Neural cell (in vitro differentiated cells): ENCODE measurements around the gene KCNK13. TPM values are rescaled to one million over a fixed set of nuclear protein-coding genes. Genes with fewer than 3 reads are reported as not detected.

Source experiments
- H2AFZ ChIP-seq: fragments of 200-600, 300-800 bp; sonication (generic), shearing (Covaris generic); 2 replicates; pipeline ENCODE4 v1.6.0; 2014; ENCODE audit warnings: low read depth, mild to moderate bottlenecking, antibody characterized with exemption, low read length, moderate library complexity
- H3F3A ChIP-seq: fragments of 200-600 bp; shearing (Covaris generic); 2 replicates; pipeline ENCODE4 v1.6.1; 2016; ENCODE audit warnings: mild to moderate bottlenecking, moderate library complexity, mixed read lengths, antibody characterized with exemption, low read length; ENCODE audit not compliant: insufficient read depth, poor library complexity, severe bottlenecking
- H3K27ac ChIP-seq: fragments of 200-600, 300-800 bp; sonication (generic), shearing (Covaris generic); 2 replicates; pipeline ENCODE4 v1.5.1; 2014; ENCODE audit warnings: mild to moderate bottlenecking, low read length, moderate library complexity
- H3K27me3 ChIP-seq: fragments of 300-800, 200-600 bp; sonication (generic), shearing (Covaris generic); 2 replicates; pipeline ENCODE4 v1.6.0; 2014; ENCODE audit warnings: mild to moderate bottlenecking, low read depth, low read length, moderate library complexity; ENCODE audit not compliant: insufficient read depth
- H3K36me3 ChIP-seq: fragments of 300-800, 200-600 bp; sonication (generic), shearing (Covaris generic); 2 replicates; pipeline ENCODE4 v1.5.1; 2014; ENCODE audit warnings: mild to moderate bottlenecking, antibody characterized with exemption, low read length, moderate library complexity; ENCODE audit not compliant: insufficient read depth
- H3K4me2 ChIP-seq: fragments of 300-800, 200-600 bp; sonication (generic), shearing (Covaris generic); 2 replicates; pipeline ENCODE4 v1.6.0; 2014; ENCODE audit warnings: mild to moderate bottlenecking, low read length
- H3K4me3 ChIP-seq: fragments of 300-800, 200-600 bp; sonication (generic), shearing (Covaris generic); 2 replicates; pipeline ENCODE4 v1.5.1; 2014; ENCODE audit warnings: mild to moderate bottlenecking, low read length, moderate library complexity
- H3K79me2 ChIP-seq: fragments of 200-600 bp; shearing (Covaris generic); replicated peaks from 2 replicates; pipeline ENCODE4 v1.6.0; 2014; ENCODE audit warnings: mild to moderate bottlenecking, low read length, moderate library complexity; ENCODE audit not compliant: insufficient read depth
- H3K9ac ChIP-seq: fragments of 300-800, 200-600 bp; sonication (generic), shearing (Covaris generic); 2 replicates; pipeline ENCODE4 v1.6.1; 2016; ENCODE audit warnings: mild to moderate bottlenecking, low read length, mixed read lengths
- H3K9me2 ChIP-seq: fragments of 200-600 bp; shearing (Covaris generic); 2 replicates; pipeline ENCODE4 v1.6.1; 2016; ENCODE audit warnings: mild to moderate bottlenecking, low read length, mixed read lengths; ENCODE audit not compliant: insufficient read depth
- H3K9me3 ChIP-seq: fragments of 200-600, 300-800 bp; sonication (generic), shearing (Covaris generic); 2 replicates; pipeline ENCODE4 v1.6.1; 2016; ENCODE audit warnings: mild to moderate bottlenecking, mixed run types, low read length, moderate library complexity, mixed read lengths
- H4K20me1 ChIP-seq: fragments of 200-600 bp; shearing (Covaris generic); 2 replicates; pipeline ENCODE4 v1.6.1; 2016; ENCODE audit warnings: mild to moderate bottlenecking, mixed run types; ENCODE audit not compliant: insufficient read depth
- CTCF ChIP-seq: fragments of 450-650 bp; IDR thresholded peaks from 2 replicates; pipeline ENCODE4 v1.5.1; 2014; ENCODE audit warnings: antibody characterized with exemption, mild to moderate bottlenecking, moderate library complexity; ENCODE audit not compliant: poor library complexity, severe bottlenecking
- EP300 ChIP-seq: fragments of 450-650 bp; conservative IDR thresholded peaks from 2 replicates; pipeline ENCODE4 v1.6.1; 2014; ENCODE audit warnings: antibody characterized with exemption, mild to moderate bottlenecking, moderate library complexity; ENCODE audit not compliant: poor library complexity, severe bottlenecking
- EZH2 ChIP-seq: fragments of 200-600, 300-800 bp; shearing (Covaris generic), sonication (generic); IDR thresholded peaks from 2 replicates; pipeline ENCODE4 v1.6.1; 2014; ENCODE audit warnings: antibody characterized with exemption, low read length, borderline replicate concordance, mild to moderate bottlenecking; ENCODE audit not compliant: insufficient read depth, poor library complexity, severe bottlenecking
- MXI1 ChIP-seq: fragments of 450-650 bp; conservative IDR thresholded peaks from 2 replicates; pipeline ENCODE4 v1.6.1; 2014; ENCODE audit warnings: antibody characterized with exemption, mild to moderate bottlenecking; ENCODE audit not compliant: poor library complexity, severe bottlenecking
- POLR2AphosphoS5 ChIP-seq: IDR thresholded peaks from 2 replicates; pipeline ENCODE4 v1.6.1; 2012
- RAD21 ChIP-seq: fragments of 450-650 bp; conservative IDR thresholded peaks from 2 replicates; pipeline ENCODE4 v1.6.1; 2014; ENCODE audit warnings: antibody characterized with exemption, mild to moderate bottlenecking, moderate library complexity
- REST ChIP-seq: IDR thresholded peaks from 2 replicates; pipeline ENCODE4 v1.6.1; 2012; ENCODE audit warnings: borderline replicate concordance
- SMC3 ChIP-seq: fragments of 450-650 bp; conservative IDR thresholded peaks from 2 replicates; pipeline ENCODE4 v1.6.1; 2014; ENCODE audit warnings: antibody characterized with exemption, mild to moderate bottlenecking, moderate library complexity; ENCODE audit not compliant: poor library complexity
- TAF1 ChIP-seq: IDR thresholded peaks from 2 replicates; pipeline ENCODE4 v1.6.1; 2012; ENCODE audit warnings: low read depth
- polyA plus RNA-seq: library from polyadenylated mRNA; depleted of rRNA; stranded (reverse); fragments of >200 nt; gene quantifications from 2 replicates; pipeline ENCODE4 v1.2.3, GENCODE V29; 2014

Gene KCNK13
- polyA plus RNA-seq, 1 donor from 2014 or later: 0.11 TPM

DNA sequence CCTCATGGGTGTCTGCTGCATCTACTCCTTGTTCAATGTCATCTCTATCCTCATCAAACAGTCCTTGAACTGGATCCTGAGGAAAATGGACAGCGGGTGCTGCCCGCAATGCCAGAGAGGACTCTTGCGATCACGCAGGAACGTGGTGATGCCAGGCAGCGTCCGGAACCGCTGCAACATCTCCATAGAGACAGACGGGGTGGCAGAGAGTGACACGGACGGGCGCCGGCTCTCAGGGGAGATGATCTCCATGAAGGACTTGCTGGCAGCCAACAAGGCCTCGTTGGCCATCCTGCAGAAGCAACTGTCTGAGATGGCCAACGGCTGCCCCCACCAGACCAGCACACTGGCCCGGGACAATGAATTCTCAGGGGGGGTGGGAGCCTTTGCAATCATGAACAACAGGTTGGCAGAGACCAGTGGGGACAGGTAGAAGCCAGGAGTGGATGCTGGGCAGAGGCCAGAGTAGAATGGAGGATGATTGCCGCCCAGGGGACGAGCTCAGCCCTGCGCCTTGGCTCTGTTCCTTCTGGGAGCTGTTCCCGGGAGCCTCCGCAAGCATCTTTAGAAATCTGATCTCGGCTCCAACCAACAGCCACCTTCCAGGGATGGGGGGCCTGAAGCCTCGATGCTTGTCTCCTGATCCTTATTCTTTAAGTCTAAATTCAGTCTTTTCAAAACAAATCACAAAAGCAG lies 122.9 kb downstream of the KCNK13 start:
- no peaks in the 10 kb centered on the region for H3K79me2 ChIP-seq
- H3K4me3 ChIP-seq: no peak overlapping the region
- H3K9ac ChIP-seq: no peak overlapping the region
- H2AFZ ChIP-seq: no peak overlapping the region
- H3K36me3 ChIP-seq: no peaks in the 10 kb centered on the region
- H3F3A ChIP-seq: no peaks in the 10 kb centered on the region
- no peaks in the 10 kb centered on the region for H3K27me3 ChIP-seq
- H3K9me3 ChIP-seq: no peaks in the 10 kb centered on the region
- no peak for TF ChIP-seq CTCF
- no peak for TF ChIP-seq SMC3
- TF ChIP-seq MXI1: no peak
- TF ChIP-seq REST: no peak
- TF ChIP-seq RAD21: no peak
- no peak for TF ChIP-seq EZH2
- TF ChIP-seq POLR2AphosphoS5: no peak
- TF ChIP-seq TAF1: no peak
- no peaks in the 10 kb centered on the region for H4K20me1 ChIP-seq
- H3K27ac ChIP-seq: no peak overlapping the region
- no peak overlapping the region for H3K4me2 ChIP-seq
- H3K9me2 ChIP-seq: no peaks in the 10 kb centered on the region

GRCh38 chr14:90188588-90188987 lies 126.8 kb downstream of the KCNK13 start:
- Histone ChIP-seq H3K4me3 (no peak overlapping the region), H3K4me2 (no peak overlapping the region), H3K79me2 (no peaks in the 10 kb centered on the region), H3K27ac (no peak overlapping the region), H2AFZ (no peak overlapping the region), H3K9ac (no peak overlapping the region), H3K27me3 (no peaks in the 10 kb centered on the region), H3F3A (no peaks in the 10 kb centered on the region), H3K9me3 (no peaks in the 10 kb centered on the region), H3K36me3 (no peaks in the 10 kb centered on the region), H4K20me1 (no peaks in the 10 kb centered on the region), H3K9me2 (no peaks in the 10 kb centered on the region)
- no peak for TF ChIP-seq EP300
- no peak for TF ChIP-seq REST
- no peak for TF ChIP-seq MXI1
- no peak for TF ChIP-seq RAD21
- no peak for TF ChIP-seq POLR2AphosphoS5
- TF ChIP-seq CTCF: no peak
- no peak for TF ChIP-seq EZH2
